GM12878 (cell line): ENCODE results near the gene CRTC1. TPM values are rescaled to one million over a fixed set of nuclear protein-coding genes. Genes with fewer than 3 reads are reported as not detected.
"Not testable (repeated sequence)": the region's sequence is repeated elsewhere in the genome, so short reads cannot be mapped to it uniquely, and the experiment has no call there.

Source experiments
- ATAC-seq: fragments of 200-7000 bp; cut with Tn5 transposase; 3 replicates; pipeline ENCODE4 v1.9.1; 2020; ENCODE audit warnings: mild to moderate bottlenecking, moderate library complexity
- BruUV-seq: library from RNA; stranded (reverse); fragments of 400-500 nt; replicated peaks from 2 replicates; lab custom pipeline; 2021; lab: Mats Ljungman, UMichigan
- CTCF ChIA-PET: fragments of 300-600 bp; sonication (Branson Sonifier 250); formaldehyde crosslinking; extraction: SDS; loops from one replicate; lab custom pipeline; 2021; ENCODE audit warnings: inconsistent platforms; lab: Yijun Ruan, JAX
- POLR2A ChIA-PET: fragments of 350-600 bp; formaldehyde crosslinking; extraction: SDS; loops from one replicate; lab custom pipeline; 2021; ENCODE audit warnings: inconsistent platforms; lab: Charles Lee
- RAD21 ChIA-PET: fragments of 300-600 bp; sonication (Branson Sonifier 250); formaldehyde crosslinking; loops from one replicate; lab custom pipeline; 2023; ENCODE audit warnings: antibody characterized with exemption; ENCODE audit not compliant: unreplicated experiment; lab: Charles Lee
- SMC1A ChIA-PET: fragments of 300-600 bp; sonication (Branson Sonifier 250); formaldehyde crosslinking; loops from one replicate; lab custom pipeline; 2023; ENCODE audit not compliant: unreplicated experiment, uncharacterized antibody; lab: Charles Lee
- DNase-seq: peaks from one replicate; pipeline ENCODE4 v3.0.0-alpha.2; 2011; ENCODE audit warnings: low read depth, low spot score
- FAIRE-seq: peaks from 3 replicates; lab custom pipeline; 2011; peaks lifted over from hg19 to GRCh38; lab: Jason Lieb, UNC
- H2AFZ ChIP-seq: 2 replicates; pipeline ENCODE4 v1.6.0; 2011; ENCODE audit warnings: low read depth, low read length, control low read depth; ENCODE audit not compliant: control insufficient read depth
- H3K27ac ChIP-seq: 2 replicates; pipeline ENCODE4 v1.5.1; 2011; ENCODE audit warnings: control low read depth; ENCODE audit not compliant: control insufficient read depth, insufficient read depth
- H3K27me3 ChIP-seq, 2 experiments: replicated peaks in 1 of 2; 2 replicates each; pipeline versions ENCODE4 v1.6.0 to v1.6.1; 2011; ENCODE audit warnings: low read length in 1 of 2; ENCODE audit not compliant: control insufficient read depth in 2 of 2, insufficient read depth in 2 of 2
- H3K36me3 ChIP-seq, 2 experiments: 2 replicates each; pipeline ENCODE4 v1.5.1; 2011; ENCODE audit warnings: low read length in 1 of 2; ENCODE audit not compliant: control insufficient read depth in 2 of 2, insufficient read depth in 2 of 2
- H3K4me1 ChIP-seq: 2 replicates; pipeline ENCODE4 v1.6.1; 2011; ENCODE audit warnings: mild to moderate bottlenecking, low read length, moderate library complexity, mixed read lengths; ENCODE audit not compliant: control insufficient read depth, insufficient read depth
- H3K4me2 ChIP-seq: 2 replicates; pipeline ENCODE4 v1.6.0; 2011; ENCODE audit warnings: control low read depth; ENCODE audit not compliant: control insufficient read depth, insufficient read depth
- H3K4me3 ChIP-seq: fragments of 200-600 bp; sonication (generic); 2 replicates; pipeline ENCODE4 v1.5.1; 2016
- H3K79me2 ChIP-seq: 2 replicates; pipeline ENCODE4 v1.6.0; 2011; ENCODE audit warnings: low read length; ENCODE audit not compliant: control insufficient read depth, insufficient read depth
- H3K9ac ChIP-seq: 2 replicates; pipeline ENCODE4 v1.8.0; 2011; ENCODE audit warnings: low read length, control low read depth, mixed read lengths; ENCODE audit not compliant: control insufficient read depth, insufficient read depth
- H3K9me3 ChIP-seq: replicated peaks from 3 replicates; pipeline ENCODE4 v1.5.1; 2011; ENCODE audit warnings: mild to moderate bottlenecking, low read length; ENCODE audit not compliant: control insufficient read depth, insufficient read depth
- H4K20me1 ChIP-seq: 2 replicates; pipeline ENCODE4 v1.6.0; 2011; ENCODE audit not compliant: control insufficient read depth, insufficient read depth
- ATF2 ChIP-seq: IDR thresholded peaks from 2 replicates; pipeline ENCODE4 v1.6.1; 2012; ENCODE audit warnings: low read length, inconsistent platforms
- BACH1 ChIP-seq: fragments of 450-650 bp; IDR thresholded peaks from 2 replicates; pipeline ENCODE4 v1.6.1; 2017; ENCODE audit warnings: mild to moderate bottlenecking, borderline replicate concordance
- CBX3 ChIP-seq: fragments of 200-600 bp; sonication (generic); IDR thresholded peaks from 2 replicates; pipeline ENCODE4 v1.6.1; 2016; ENCODE audit warnings: low read depth, borderline replicate concordance
- IRF5 ChIP-seq: fragments of 450-650 bp; IDR thresholded peaks from 2 replicates; pipeline ENCODE4 v1.6.1; 2017; ENCODE audit warnings: borderline replicate concordance
- TARDBP ChIP-seq: IDR thresholded peaks from 2 replicates; pipeline ENCODE4 v1.6.1; 2016; ENCODE audit warnings: borderline replicate concordance
- WGBS: methylation state at CpG from one replicate; pipeline ENCODE4 v1.1.6; 2016; ENCODE audit warnings: low lambda C conversion rate; ENCODE audit not compliant: insufficient replicate concordance, insufficient coverage; ENCODE audit errors: missing lambda C conversion rate; 5-methylcytosine and 5-hydroxymethylcytosine counted together
- in situ Hi-C: fragments of 300-500 bp; cut with MboI; formaldehyde crosslinking; loops from 9 replicates; pipeline ENCODE4 v1.14.3; 2018; ENCODE audit warnings: mixed read lengths
- intact Hi-C: fragments of 100-400 bp; cut with micrococcal nuclease; formaldehyde crosslinking; loops from one replicate; pipeline ENCODE4 v1.14.2; 2022; ENCODE audit not compliant: unreplicated experiment
- polyA plus RNA-seq, 11 experiments: library from polyadenylated mRNA; depleted of rRNA in 4 of 11; unstranded in 6 of 11; stranded (reverse) in 5 of 11; fragments of >200 nt; fragmentation: Nextera tagmentation in 4 of 11; fragmentation: Illumina TruSeq in 1 of 11; extraction: Ambion mirVana in 4 of 11; extraction: Trizol in 1 of 11; gene quantifications; 1 replicate in 1 of 11; 2 replicates in 10 of 11; pipeline versions ENCODE4 v1.2.1 to v1.2.3, GENCODE V29; 2011 to 2016; ENCODE audit warnings: inconsistent platforms in 2 of 11, missing spikeins in 2 of 11, low read depth in 1 of 11
- total RNA-seq, 4 experiments: library from RNA; depleted of rRNA in 3 of 4; stranded (reverse); fragments of >200 nt in 3 of 4; fragmentation: Illumina TruSeq in 1 of 4; extraction: Trizol in 1 of 4; gene quantifications; 2 replicates each; pipeline versions ENCODE4 v1.2.1 to v1.2.3, GENCODE V29; 2013 to 2021

CRTC1 gene
- total and polyA plus RNA-seq, 10 of the 15 experiments (the other 5 are each of a cell fraction or from before 2014, with no cell fraction given): 0.02 to 4.6 (median 1.1) TPM; not detected in 1

GRCh38 chr19:18677156-18677555 is 6.3 kb upstream of the CRTC1 start (continued):
- TF ChIP-seq CBX3: no peak
- TF ChIP-seq IRF5: no peak
- no peak for TF ChIP-seq ATF2
- no peak for TF ChIP-seq BACH1
- no peak for TF ChIP-seq TARDBP

GRCh38 chr19:18680148-18680547 is 3.3 kb upstream of the CRTC1 start:
- H3K4me3 ChIP-seq, in situ Hi-C loops, H2AFZ ChIP-seq, H3K27ac ChIP-seq, H3K4me2 ChIP-seq, H4K20me1 ChIP-seq, H3K27me3 ChIP-seq, FAIRE-seq, BruUV-seq, H3K9ac ChIP-seq, H3K36me3 ChIP-seq, DNase-seq, H3K79me2 ChIP-seq, H3K9me3 ChIP-seq, RAD21 ChIA-PET, ATAC-seq: not testable (repeated sequence)
- CTCF ChIA-PET: interaction anchor here (0.6 to 1.6 kb wide), 4 partner anchors 60 to 209 kb away, joined by 3 to 4 read pairs (median 3); no protein-coding TSS in a partner anchor
- POLR2A ChIA-PET: interaction anchor here (0.6 to 0.8 kb wide), 2 partner anchors 13 to 161 kb away, joined by 3 to 6 read pairs; no protein-coding TSS in a partner anchor
- WGBS: 93% methylated on average over 1 of the region's 1 CpG
- H3K4me1 ChIP-seq: peaks cover 12% of the 10 kb centered on the region
- SMC1A ChIA-PET: interaction anchor here (1.0 kb wide), 1 partner anchor 91 kb away, joined by 3 read pairs; no protein-coding TSS in a partner anchor
- intact Hi-C loops: loop anchor here (10.0 kb wide), 1 partner anchor 165 kb away; no protein-coding TSS in a partner anchor
